ENCODE results near the gene SPTA1.

DNA sequence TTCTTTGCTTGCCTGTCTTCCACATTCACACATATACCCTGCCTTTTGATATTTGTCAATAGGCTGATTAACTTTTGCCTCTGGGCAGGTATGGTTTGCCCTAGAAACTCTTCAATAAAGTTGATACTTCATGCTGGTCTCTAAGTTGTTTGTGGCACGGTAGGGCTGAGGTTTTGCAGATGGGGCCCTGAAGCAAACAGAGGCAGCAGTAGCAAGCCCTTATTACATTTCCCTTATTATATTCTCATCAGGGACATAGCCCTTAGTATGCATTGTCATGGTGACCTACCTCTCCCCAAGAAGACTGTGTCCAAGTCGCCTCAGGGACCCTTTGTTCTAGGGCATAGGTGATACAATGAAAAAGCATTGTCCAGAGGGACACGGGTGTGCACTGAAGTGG is 116.0 kb downstream of the SPTA1 start, which contains the start of gene OR6P1:
- no peak for TF ChIP-seq POLR2A (IDR thresholded peaks at IDR 0.05)
- TF ChIP-seq, protein P1, sequence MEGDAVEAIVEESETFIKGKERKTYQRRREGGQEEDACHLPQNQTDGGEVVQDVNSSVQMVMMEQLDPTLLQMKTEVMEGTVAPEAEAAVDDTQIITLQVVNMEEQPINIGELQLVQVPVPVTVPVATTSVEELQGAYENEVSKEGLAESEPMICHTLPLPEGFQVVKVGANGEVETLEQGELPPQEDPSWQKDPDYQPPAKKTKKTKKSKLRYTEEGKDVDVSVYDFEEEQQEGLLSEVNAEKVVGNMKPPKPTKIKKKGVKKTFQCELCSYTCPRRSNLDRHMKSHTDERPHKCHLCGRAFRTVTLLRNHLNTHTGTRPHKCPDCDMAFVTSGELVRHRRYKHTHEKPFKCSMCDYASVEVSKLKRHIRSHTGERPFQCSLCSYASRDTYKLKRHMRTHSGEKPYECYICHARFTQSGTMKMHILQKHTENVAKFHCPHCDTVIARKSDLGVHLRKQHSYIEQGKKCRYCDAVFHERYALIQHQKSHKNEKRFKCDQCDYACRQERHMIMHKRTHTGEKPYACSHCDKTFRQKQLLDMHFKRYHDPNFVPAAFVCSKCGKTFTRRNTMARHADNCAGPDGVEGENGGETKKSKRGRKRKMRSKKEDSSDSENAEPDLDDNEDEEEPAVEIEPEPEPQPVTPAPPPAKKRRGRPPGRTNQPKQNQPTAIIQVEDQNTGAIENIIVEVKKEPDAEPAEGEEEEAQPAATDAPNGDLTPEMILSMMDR (IDR thresholded peaks at IDR 0.05) = no peak
